ENCODE measurements around the gene SSR4.

Gene SSR4

GRCh38 chrX:153801669-153802068, 7.2 kb downstream of the SSR4 start:
- no peak for TF ChIP-seq CTCF (IDR thresholded peaks at IDR 0.05; ENCODE audit: insufficient read depth, low read depth, low read length, missing control alignments)
- no peak overlapping the region for H3K4me3 ChIP-seq (ENCODE audit: low read length)
- DNase-seq (ENCODE audit: low read depth): no peak

- TF ChIP-seq CTCF (IDR thresholded peaks at IDR 0.05; ENCODE audit: insufficient read depth, low read depth, low read length, missing control alignments): no peak
Observed at GRCh38 chrX:153802513-153803045, 8.1 kb downstream of the SSR4 start.

GRCh38 chrX:153803211-153804099, 9.0 kb downstream of the SSR4 start:
- no peak for DNase-seq (ENCODE audit: low read depth)
- TF ChIP-seq CTCF (IDR thresholded peaks at IDR 0.05; ENCODE audit: insufficient read depth, low read depth, low read length, missing control alignments): no peak
- no peak overlapping the region for H3K4me3 ChIP-seq (ENCODE audit: low read length)

More at GRCh38 chrX:153802513-153803045, 8.1 kb downstream of the SSR4 start:
- no peak for DNase-seq (ENCODE audit: low read depth)
- H3K4me3 ChIP-seq (ENCODE audit: low read length): no peak overlapping the region

GRCh38 chrX:153804100-153804595, 9.7 kb downstream of the SSR4 start:
- H3K4me3 ChIP-seq (ENCODE audit: low read length): no peak overlapping the region
- DNase-seq (ENCODE audit: low read depth): no peak
- no peak for TF ChIP-seq CTCF (IDR thresholded peaks at IDR 0.05; ENCODE audit: insufficient read depth, low read depth, low read length, missing control alignments)

GRCh38 chrX:153804621-153805020, 10.2 kb downstream of the SSR4 start:
- no peak for TF ChIP-seq CTCF (IDR thresholded peaks at IDR 0.05; ENCODE audit: insufficient read depth, low read depth, low read length, missing control alignments)
- no peak overlapping the region for H3K4me3 ChIP-seq (ENCODE audit: low read length)
- DNase-seq (ENCODE audit: low read depth): no peak

GRCh38 chrX:153805436-153805835, 11.0 kb downstream of the SSR4 start:
- TF ChIP-seq CTCF (IDR thresholded peaks at IDR 0.05; ENCODE audit: insufficient read depth, low read depth, low read length, missing control alignments): no peak
- H3K4me3 ChIP-seq (ENCODE audit: low read length): no peak overlapping the region
- no peak for DNase-seq (ENCODE audit: low read depth)
